Activated T-helper 1 cell treated with Interleukin-2 at 50 U/mL for 16 hours (primary cell): ENCODE data around the gene TTC23.

Experiments used
- DNase-seq: peaks from one replicate; pipeline ENCODE4 v3.0.0-alpha.2; 2020; ENCODE audit warnings: low read depth

Gene TTC23

GRCh38 chr15:99249270-99249841, at the start of gene TTC23:
Gene TTC23, minus strand, starts transcription at chr15:99249581. Its CDS starts 20,869 bp downstream, at chr15:99228712.
- no peak for DNase-seq

GRCh38 chr15:99296386-99296785, 47.0 kb upstream of the TTC23 start:
- no peak for DNase-seq

- DNase-seq = no peak
These were observed 46.5 kb upstream of the TTC23 start for GRCh38 chr15:99295840-99296239.

GRCh38 chr15:99291643-99292042, 42.3 kb upstream of the TTC23 start:
- DNase-seq = no peak

- no peak for DNase-seq
These were observed 34.3 kb upstream of the TTC23 start for GRCh38 chr15:99283717-99284116.

- DNase-seq = no peak
These were observed 33.2 kb upstream of the TTC23 start for GRCh38 chr15:99282586-99282985.

- DNase-seq = no peak
These were observed 32.7 kb upstream of the TTC23 start for GRCh38 chr15:99282121-99282520.

GRCh38 chr15:99279827-99280226, 30.4 kb upstream of the TTC23 start:
- no peak for DNase-seq

- no peak for DNase-seq
These were observed 29.9 kb upstream of the TTC23 start for GRCh38 chr15:99279290-99279689.

- DNase-seq = no peak
These were observed 26.2 kb upstream of the TTC23 start for GRCh38 chr15:99275525-99276128.

- DNase-seq = no peak
These were observed 25.7 kb upstream of the TTC23 start for GRCh38 chr15:99275061-99275460.

GRCh38 chr15:99273801-99274200, 24.4 kb upstream of the TTC23 start:
- DNase-seq = no peak

- no peak for DNase-seq
These were observed 19.1 kb upstream of the TTC23 start for GRCh38 chr15:99268431-99268830.

GRCh38 chr15:99267957-99268356, 18.6 kb upstream of the TTC23 start:
- no peak for DNase-seq

- DNase-seq = no peak
These were observed 16.2 kb upstream of the TTC23 start for GRCh38 chr15:99265541-99266070.

- no peak for DNase-seq
These were observed 14.7 kb upstream of the TTC23 start for GRCh38 chr15:99264125-99264524.

- no peak for DNase-seq
These were observed 7.8 kb upstream of the TTC23 start for GRCh38 chr15:99257107-99257750.

GRCh38 chr15:99253381-99254090, 4.2 kb upstream of the TTC23 start:
- DNase-seq = no peak

- no peak for DNase-seq
These were observed 2.9 kb upstream of the TTC23 start for GRCh38 chr15:99252326-99252725.

- peak; percentile 87 for DNase-seq
These were observed 1.8 kb upstream of the TTC23 start, which contains the start of gene LRRC28 for GRCh38 chr15:99250857-99251841. Gene LRRC28, plus strand, starts transcription at chr15:99251481. Its CDS starts 4,477 bp downstream, at chr15:99255958.

- no peak for DNase-seq
These were observed 1.1 kb upstream of the TTC23 start for GRCh38 chr15:99250494-99250856.
